HEK293T (cell line): ENCODE data around the gene EGFR.

Experiments
- FOXK2 ChIP-seq: fragments of 450-650 bp; IDR thresholded peaks from 2 replicates; pipeline ENCODE4 v1.6.1; 2016; ENCODE audit warnings: mild to moderate bottlenecking
- FOXM1 ChIP-seq: fragments of 450-650 bp; IDR thresholded peaks from 2 replicates; pipeline ENCODE4 v1.6.1; 2017; ENCODE audit warnings: mild to moderate bottlenecking, borderline replicate concordance
- LEF1 ChIP-seq: fragments of 450-650 bp; IDR thresholded peaks from 2 replicates; pipeline ENCODE4 v1.6.1; 2017; ENCODE audit warnings: mild to moderate bottlenecking, borderline replicate concordance
- SP1 ChIP-seq: fragments of 450-650 bp; IDR thresholded peaks from 2 replicates; pipeline ENCODE4 v1.6.1; 2017
- SUZ12 ChIP-seq: fragments of 450-650 bp; IDR thresholded peaks from 2 replicates; pipeline ENCODE4 v1.6.1; 2016; ENCODE audit warnings: mild to moderate bottlenecking
- TARDBP ChIP-seq: fragments of 450-650 bp; IDR thresholded peaks from 2 replicates; pipeline ENCODE4 v1.6.1; 2016
- TF ChIP-seq, protein P1 (sequence below): fragments of 450-650 bp; IDR thresholded peaks from 2 replicates; pipeline ENCODE4 v1.6.1; 2016

DNA sequence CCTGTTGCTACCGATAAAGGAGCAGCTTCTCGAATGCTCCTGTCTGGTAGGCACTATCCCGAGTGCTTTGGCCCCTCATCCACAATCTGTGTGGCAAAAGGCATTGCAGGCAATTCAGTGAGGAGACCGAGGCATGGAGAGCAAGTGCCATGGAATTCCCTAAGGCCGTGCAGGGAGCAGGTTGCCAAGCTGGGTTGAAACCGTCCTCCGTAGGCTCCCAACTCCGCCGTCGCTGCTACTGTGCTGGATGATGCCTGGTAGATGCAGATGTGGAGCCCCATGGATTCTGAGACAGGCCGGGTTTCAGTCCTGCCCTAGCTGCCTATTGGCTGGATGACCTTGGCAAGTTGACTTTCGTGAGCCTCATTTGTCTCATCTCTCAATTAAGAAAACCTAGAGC lies 85.3 kb downstream of the EGFR start:
- TF ChIP-seq SUZ12 = no peak
- no peak for TF ChIP-seq LEF1
- TF ChIP-seq SP1 = no peak
- no peak for TF ChIP-seq FOXK2
- TF ChIP-seq FOXM1 = no peak
- TF ChIP-seq TARDBP = no peak
- TF ChIP-seq, protein P1, sequence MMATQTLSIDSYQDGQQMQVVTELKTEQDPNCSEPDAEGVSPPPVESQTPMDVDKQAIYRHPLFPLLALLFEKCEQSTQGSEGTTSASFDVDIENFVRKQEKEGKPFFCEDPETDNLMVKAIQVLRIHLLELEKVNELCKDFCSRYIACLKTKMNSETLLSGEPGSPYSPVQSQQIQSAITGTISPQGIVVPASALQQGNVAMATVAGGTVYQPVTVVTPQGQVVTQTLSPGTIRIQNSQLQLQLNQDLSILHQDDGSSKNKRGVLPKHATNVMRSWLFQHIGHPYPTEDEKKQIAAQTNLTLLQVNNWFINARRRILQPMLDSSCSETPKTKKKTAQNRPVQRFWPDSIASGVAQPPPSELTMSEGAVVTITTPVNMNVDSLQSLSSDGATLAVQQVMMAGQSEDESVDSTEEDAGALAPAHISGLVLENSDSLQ = no peak
